ENCODE results near the gene ABLIM2. TPM values are rescaled to one million over a fixed set of nuclear protein-coding genes. Genes with fewer than 3 reads are reported as not detected.

ABLIM2 gene
- total RNA-seq, 1 experiment from 2014 or later, result 6.1 TPM

- Histone ChIP-seq H3K4me1 (ENCODE audit: control insufficient read depth in 1 of 2, insufficient read depth in 2 of 2, low read length in 2 of 2) (no peaks in the 10 kb centered on the region), H3K27me3 (ENCODE audit: insufficient read depth, low read length) (no peaks in the 10 kb centered on the region), H3K9me2 (ENCODE audit: insufficient read depth) (no peaks in the 10 kb centered on the region), H3K9ac (ENCODE audit: low read length) (no peak overlapping the region), H3K4me2 (ENCODE audit: low read length) (no peak overlapping the region), H3K79me2 (ENCODE audit: insufficient read depth, low read length) (no peaks in the 10 kb centered on the region), H3K9me3 (ENCODE audit: control insufficient read depth in 1 of 2, insufficient read depth in 1 of 2, low read depth in 1 of 2, low read length in 2 of 2) (peaks cover 6 to 13% of the 10 kb centered on the region in 2 experiments; a peak in 2 of 4 replicates), H2AFZ (ENCODE audit: low read depth, low read length, poor library complexity, severe bottlenecking) (no peak overlapping the region), H3K36me3 (ENCODE audit: control insufficient read depth in 1 of 2, insufficient read depth in 2 of 2, low read length in 2 of 2) (no peaks in the 10 kb centered on the region), H3K27ac (ENCODE audit: low read depth, low read length) (no peak overlapping the region), H4K20me1 (ENCODE audit: insufficient read depth) (no peaks in the 10 kb centered on the region), H3K4me3 (replicated peaks in 1 of 2; ENCODE audit: low read depth in 1 of 2, low read length in 2 of 2) (no peak overlapping the region)
- TF ChIP-seq, protein P1, sequence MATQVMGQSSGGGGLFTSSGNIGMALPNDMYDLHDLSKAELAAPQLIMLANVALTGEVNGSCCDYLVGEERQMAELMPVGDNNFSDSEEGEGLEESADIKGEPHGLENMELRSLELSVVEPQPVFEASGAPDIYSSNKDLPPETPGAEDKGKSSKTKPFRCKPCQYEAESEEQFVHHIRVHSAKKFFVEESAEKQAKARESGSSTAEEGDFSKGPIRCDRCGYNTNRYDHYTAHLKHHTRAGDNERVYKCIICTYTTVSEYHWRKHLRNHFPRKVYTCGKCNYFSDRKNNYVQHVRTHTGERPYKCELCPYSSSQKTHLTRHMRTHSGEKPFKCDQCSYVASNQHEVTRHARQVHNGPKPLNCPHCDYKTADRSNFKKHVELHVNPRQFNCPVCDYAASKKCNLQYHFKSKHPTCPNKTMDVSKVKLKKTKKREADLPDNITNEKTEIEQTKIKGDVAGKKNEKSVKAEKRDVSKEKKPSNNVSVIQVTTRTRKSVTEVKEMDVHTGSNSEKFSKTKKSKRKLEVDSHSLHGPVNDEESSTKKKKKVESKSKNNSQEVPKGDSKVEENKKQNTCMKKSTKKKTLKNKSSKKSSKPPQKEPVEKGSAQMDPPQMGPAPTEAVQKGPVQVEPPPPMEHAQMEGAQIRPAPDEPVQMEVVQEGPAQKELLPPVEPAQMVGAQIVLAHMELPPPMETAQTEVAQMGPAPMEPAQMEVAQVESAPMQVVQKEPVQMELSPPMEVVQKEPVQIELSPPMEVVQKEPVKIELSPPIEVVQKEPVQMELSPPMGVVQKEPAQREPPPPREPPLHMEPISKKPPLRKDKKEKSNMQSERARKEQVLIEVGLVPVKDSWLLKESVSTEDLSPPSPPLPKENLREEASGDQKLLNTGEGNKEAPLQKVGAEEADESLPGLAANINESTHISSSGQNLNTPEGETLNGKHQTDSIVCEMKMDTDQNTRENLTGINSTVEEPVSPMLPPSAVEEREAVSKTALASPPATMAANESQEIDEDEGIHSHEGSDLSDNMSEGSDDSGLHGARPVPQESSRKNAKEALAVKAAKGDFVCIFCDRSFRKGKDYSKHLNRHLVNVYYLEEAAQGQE (IDR thresholded peaks at IDR 0.05; ENCODE audit: low read depth), result no peak
- TF ChIP-seq EGR1 (IDR thresholded peaks at IDR 0.05; ENCODE audit: low read depth) (no peak), TCF7L2 (IDR thresholded peaks at IDR 0.05; ENCODE audit: borderline replicate concordance, extremely low read depth, insufficient read depth, insufficient read length) (no peak), SRF (IDR thresholded peaks at IDR 0.05; ENCODE audit: low read depth) (no peak), ELF1 (IDR thresholded peaks at IDR 0.05; ENCODE audit: borderline replicate concordance, low read depth) (no peak), CEBPB (IDR thresholded peaks at IDR 0.05; ENCODE audit: low read depth) (no peak), SIN3A (IDR thresholded peaks at IDR 0.05; ENCODE audit: low read depth) (no peak), RAD21 (IDR thresholded peaks at IDR 0.05; ENCODE audit: low read depth) (no peak), YY1 (IDR thresholded peaks at IDR 0.05; ENCODE audit: extremely low read depth, insufficient replicate concordance, low read depth, low read length) (no peak), FOSL1 (IDR thresholded peaks at IDR 0.05; ENCODE audit: low read depth) (no peak), ATF3 (IDR thresholded peaks at IDR 0.05) (no peak), ZNF274 (IDR thresholded peaks at IDR 0.05; ENCODE audit: low read depth, low read length) (no peak), EZH2 (IDR thresholded peaks at IDR 0.05) (no peak), JUND (IDR thresholded peaks at IDR 0.05) (no peak), ZFX (IDR thresholded peaks at IDR 0.05) (no peak), POLR2A (IDR thresholded peaks at IDR 0.05; ENCODE audit: borderline replicate concordance, extremely low read depth, insufficient read depth, insufficient read length) (no peak), SP1 (IDR thresholded peaks at IDR 0.05; ENCODE audit: low read depth) (no peak)
- TF ChIP-seq, protein P2, sequence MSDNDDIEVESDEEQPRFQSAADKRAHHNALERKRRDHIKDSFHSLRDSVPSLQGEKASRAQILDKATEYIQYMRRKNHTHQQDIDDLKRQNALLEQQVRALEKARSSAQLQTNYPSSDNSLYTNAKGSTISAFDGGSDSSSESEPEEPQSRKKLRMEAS (IDR thresholded peaks at IDR 0.05), result no peak
- TF ChIP-seq, protein P3, sequence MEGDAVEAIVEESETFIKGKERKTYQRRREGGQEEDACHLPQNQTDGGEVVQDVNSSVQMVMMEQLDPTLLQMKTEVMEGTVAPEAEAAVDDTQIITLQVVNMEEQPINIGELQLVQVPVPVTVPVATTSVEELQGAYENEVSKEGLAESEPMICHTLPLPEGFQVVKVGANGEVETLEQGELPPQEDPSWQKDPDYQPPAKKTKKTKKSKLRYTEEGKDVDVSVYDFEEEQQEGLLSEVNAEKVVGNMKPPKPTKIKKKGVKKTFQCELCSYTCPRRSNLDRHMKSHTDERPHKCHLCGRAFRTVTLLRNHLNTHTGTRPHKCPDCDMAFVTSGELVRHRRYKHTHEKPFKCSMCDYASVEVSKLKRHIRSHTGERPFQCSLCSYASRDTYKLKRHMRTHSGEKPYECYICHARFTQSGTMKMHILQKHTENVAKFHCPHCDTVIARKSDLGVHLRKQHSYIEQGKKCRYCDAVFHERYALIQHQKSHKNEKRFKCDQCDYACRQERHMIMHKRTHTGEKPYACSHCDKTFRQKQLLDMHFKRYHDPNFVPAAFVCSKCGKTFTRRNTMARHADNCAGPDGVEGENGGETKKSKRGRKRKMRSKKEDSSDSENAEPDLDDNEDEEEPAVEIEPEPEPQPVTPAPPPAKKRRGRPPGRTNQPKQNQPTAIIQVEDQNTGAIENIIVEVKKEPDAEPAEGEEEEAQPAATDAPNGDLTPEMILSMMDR (IDR thresholded peaks at IDR 0.05 in 2 of 3, conservative IDR thresholded peaks at IDR 0.05 in 1 of 3; ENCODE audit: borderline replicate concordance in 1 of 3, insufficient read depth in 1 of 3, low read depth in 2 of 3, low read length in 2 of 3), result no peak
- TF ChIP-seq, protein P4, sequence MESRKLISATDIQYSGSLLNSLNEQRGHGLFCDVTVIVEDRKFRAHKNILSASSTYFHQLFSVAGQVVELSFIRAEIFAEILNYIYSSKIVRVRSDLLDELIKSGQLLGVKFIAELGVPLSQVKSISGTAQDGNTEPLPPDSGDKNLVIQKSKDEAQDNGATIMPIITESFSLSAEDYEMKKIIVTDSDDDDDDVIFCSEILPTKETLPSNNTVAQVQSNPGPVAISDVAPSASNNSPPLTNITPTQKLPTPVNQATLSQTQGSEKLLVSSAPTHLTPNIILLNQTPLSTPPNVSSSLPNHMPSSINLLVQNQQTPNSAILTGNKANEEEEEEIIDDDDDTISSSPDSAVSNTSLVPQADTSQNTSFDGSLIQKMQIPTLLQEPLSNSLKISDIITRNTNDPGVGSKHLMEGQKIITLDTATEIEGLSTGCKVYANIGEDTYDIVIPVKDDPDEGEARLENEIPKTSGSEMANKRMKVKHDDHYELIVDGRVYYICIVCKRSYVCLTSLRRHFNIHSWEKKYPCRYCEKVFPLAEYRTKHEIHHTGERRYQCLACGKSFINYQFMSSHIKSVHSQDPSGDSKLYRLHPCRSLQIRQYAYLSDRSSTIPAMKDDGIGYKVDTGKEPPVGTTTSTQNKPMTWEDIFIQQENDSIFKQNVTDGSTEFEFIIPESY (IDR thresholded peaks at IDR 0.05; ENCODE audit: extremely low read depth, insufficient replicate concordance, low read length), result no peak
- CTCF ChIA-PET, result no interaction called here
- BruUV-seq (replicated peaks), result no TSS peak
- POLR2A ChIA-PET, result no interaction called here
- intact Hi-C loops (cut with micrococcal nuclease), result no loop called here
- ATAC-seq, result no peak
- DNase-seq (ENCODE audit: low read depth, low spot score), result no peak
- RAD21 ChIA-PET (ENCODE audit: low non-redundant PET in 1 of 2, low total read pairs in 2 of 2, uncharacterized antibody in 2 of 2, unreplicated experiment in 2 of 2), result no interaction called here
Observed at GRCh38 chr4:8066336-8066931, 92.2 kb downstream of the ABLIM2 start.
